Kidney (tissue), 14 donors: ENCODE results near the gene GPC5. TPM values are rescaled to one million over a fixed set of nuclear protein-coding genes. Genes with fewer than 3 reads are reported as not detected.

Experiments used
- DNase-seq, 5 donors: peaks; one replicate each; pipeline ENCODE4 v3.0.0-alpha.2; 2013 to 2020
- FAIRE-seq: peaks from 2 replicates; lab custom pipeline; 2012; peaks lifted over from hg19 to GRCh38; lab: Jason Lieb, UNC
- H3K27ac ChIP-seq, 2 donors: one replicate each; pipeline ENCODE4 v1.7.0; 2013; ENCODE audit warnings: low read depth in 2 of 2, low read length in 2 of 2, inconsistent platforms in 1 of 2
- H3K27me3 ChIP-seq: one replicate; pipeline ENCODE4 v1.7.1; 2013; ENCODE audit warnings: low read length, inconsistent platforms; ENCODE audit not compliant: control insufficient read depth, insufficient read depth
- H3K36me3 ChIP-seq, 3 donors: one replicate each; pipeline versions ENCODE4 v1.7.0 to v1.7.1; 2013; ENCODE audit warnings: low read length in 3 of 3, control low read depth in 1 of 3, inconsistent platforms in 1 of 3; ENCODE audit not compliant: insufficient read depth in 3 of 3, control insufficient read depth in 2 of 3
- H3K4me1 ChIP-seq, 3 donors: one replicate each; pipeline versions ENCODE4 v1.7.0 to v1.7.1; 2013; ENCODE audit warnings: low read length in 3 of 3, inconsistent platforms in 1 of 3, low read depth in 1 of 3; ENCODE audit not compliant: control insufficient read depth in 2 of 3, insufficient read depth in 2 of 3
- H3K4me3 ChIP-seq, 3 donors: one replicate each; pipeline versions ENCODE4 v1.7.0 to v1.8.1; 2013; ENCODE audit warnings: low read length in 3 of 3, control low read depth in 1 of 3, inconsistent platforms in 1 of 3
- H3K9ac ChIP-seq, 3 donors: one replicate each; pipeline versions ENCODE4 v1.7.0 to v1.7.1; 2013; ENCODE audit warnings: low read length in 3 of 3, control low read depth in 1 of 3, inconsistent platforms in 1 of 3
- H3K9me3 ChIP-seq, 3 donors: one replicate each; pipeline versions ENCODE4 v1.7.0 to v1.7.1; 2013; ENCODE audit warnings: low read length in 3 of 3, control low read depth in 1 of 3, inconsistent platforms in 1 of 3; ENCODE audit not compliant: control insufficient read depth in 2 of 3, insufficient read depth in 1 of 3
- intact Hi-C: fragments of 100-400 bp; cut with DNase I; formaldehyde crosslinking; loops from one replicate; pipeline ENCODE4 v1.11.1; 2022
- polyA plus RNA-seq: library from polyadenylated mRNA; stranded (reverse); fragments of 350-450 nt; fragmentation: Illumina TruSeq; extraction: RNeasy Lipid Tissue Mini Kit (QIAGEN cat#74804); gene quantifications from one replicate; pipeline ENCODE4 v1.2.3, GENCODE V29; 2014; ENCODE audit warnings: low read depth, low replicate concordance; ENCODE audit not compliant: insufficient read depth
- total RNA-seq: library from RNA; stranded (reverse); fragmentation: NEBNext Ultra II Directional; extraction: Animal tissue kit (Norgen Biotek cat#: 25700); gene quantifications from one replicate; pipeline ENCODE4 v1.2.1, GENCODE V29; 2021
- TF ChIP-seq, protein P1 (sequence below): IDR thresholded peaks from 3 replicates; pipeline ENCODE4 v1.5.1; 2012; ENCODE audit warnings: mild to moderate bottlenecking, moderate library complexity, borderline replicate concordance; ENCODE audit not compliant: insufficient read depth; ENCODE audit errors: extremely low read depth
- donor health status: control.
- donor health status: control.
- donor health status: control.
- donor health status: control.
- donor health status: control.
- donor health status: DM: yes; HTN: yes; CAD: no.
- donor health status: Normal renal cell carcinoma (clear cell type).

Gene GPC5
- total and polyA plus RNA-seq, 2 donors from 2014 or later, result 0.47 to 6.8 TPM

DNA sequence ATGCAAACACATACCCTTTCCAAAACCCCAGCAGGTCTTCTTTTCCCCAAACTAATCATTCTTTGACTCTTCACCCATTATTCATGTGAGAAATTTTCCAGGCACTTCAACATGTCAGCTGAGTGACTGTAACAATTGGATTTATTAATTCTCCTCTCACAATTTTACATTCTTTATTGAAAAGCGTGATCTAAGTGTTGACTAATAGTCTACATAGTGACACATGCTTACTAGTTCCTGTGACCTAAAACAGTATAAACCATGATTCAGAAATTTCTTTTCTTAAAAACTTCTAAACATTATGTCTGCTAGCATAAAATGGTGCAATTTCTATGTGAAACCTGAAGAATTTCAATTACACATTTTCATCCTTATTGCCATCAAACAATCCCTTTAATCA is 532.3 kb downstream of the GPC5 start:
- Histone ChIP-seq H3K36me3 (no peaks in the 10 kb centered on the region), H3K9me3 (no peaks in the 10 kb centered on the region), H3K4me1 (no peaks in the 10 kb centered on the region), H3K4me3 (no peak overlapping the region), H3K9ac (no peak overlapping the region), H3K27me3 (no peaks in the 10 kb centered on the region), H3K27ac (no peak overlapping the region)
- no peak for FAIRE-seq
- no peak for DNase-seq
- TF ChIP-seq, protein P1, sequence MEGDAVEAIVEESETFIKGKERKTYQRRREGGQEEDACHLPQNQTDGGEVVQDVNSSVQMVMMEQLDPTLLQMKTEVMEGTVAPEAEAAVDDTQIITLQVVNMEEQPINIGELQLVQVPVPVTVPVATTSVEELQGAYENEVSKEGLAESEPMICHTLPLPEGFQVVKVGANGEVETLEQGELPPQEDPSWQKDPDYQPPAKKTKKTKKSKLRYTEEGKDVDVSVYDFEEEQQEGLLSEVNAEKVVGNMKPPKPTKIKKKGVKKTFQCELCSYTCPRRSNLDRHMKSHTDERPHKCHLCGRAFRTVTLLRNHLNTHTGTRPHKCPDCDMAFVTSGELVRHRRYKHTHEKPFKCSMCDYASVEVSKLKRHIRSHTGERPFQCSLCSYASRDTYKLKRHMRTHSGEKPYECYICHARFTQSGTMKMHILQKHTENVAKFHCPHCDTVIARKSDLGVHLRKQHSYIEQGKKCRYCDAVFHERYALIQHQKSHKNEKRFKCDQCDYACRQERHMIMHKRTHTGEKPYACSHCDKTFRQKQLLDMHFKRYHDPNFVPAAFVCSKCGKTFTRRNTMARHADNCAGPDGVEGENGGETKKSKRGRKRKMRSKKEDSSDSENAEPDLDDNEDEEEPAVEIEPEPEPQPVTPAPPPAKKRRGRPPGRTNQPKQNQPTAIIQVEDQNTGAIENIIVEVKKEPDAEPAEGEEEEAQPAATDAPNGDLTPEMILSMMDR, result no peak
- intact Hi-C loops, result no loop called here

DNA sequence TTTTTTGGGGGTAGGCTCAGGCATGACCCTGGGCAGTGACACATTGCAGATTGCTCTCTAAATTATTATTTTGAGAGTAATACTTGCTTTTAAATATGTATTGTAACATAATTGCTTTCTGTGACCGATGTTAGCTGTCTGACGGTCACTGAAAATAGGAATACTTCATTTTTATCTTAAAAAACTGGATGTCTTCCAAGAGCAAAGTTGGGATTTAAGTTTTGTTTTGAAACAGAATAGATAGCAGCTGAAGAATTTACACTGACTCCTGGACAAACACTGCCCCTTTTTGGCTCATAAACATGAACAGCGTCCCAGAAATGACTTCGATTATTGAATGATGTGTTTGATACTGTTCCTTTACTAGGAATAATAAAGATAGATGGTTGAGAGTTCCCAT is 535.9 kb downstream of the GPC5 start:
- FAIRE-seq, result no peak
- Histone ChIP-seq H3K27me3 (no peaks in the 10 kb centered on the region), H3K36me3 (no peaks in the 10 kb centered on the region), H3K9ac (no peak overlapping the region), H3K9me3 (no peaks in the 10 kb centered on the region), H3K4me1 (no peaks in the 10 kb centered on the region), H3K4me3 (no peak overlapping the region), H3K27ac (no peak overlapping the region)
- DNase-seq, result peak in 2 of 5 donors; percentile 9 to 22
- TF ChIP-seq, protein P1, result no peak
- intact Hi-C loops, result no loop called here

DNA sequence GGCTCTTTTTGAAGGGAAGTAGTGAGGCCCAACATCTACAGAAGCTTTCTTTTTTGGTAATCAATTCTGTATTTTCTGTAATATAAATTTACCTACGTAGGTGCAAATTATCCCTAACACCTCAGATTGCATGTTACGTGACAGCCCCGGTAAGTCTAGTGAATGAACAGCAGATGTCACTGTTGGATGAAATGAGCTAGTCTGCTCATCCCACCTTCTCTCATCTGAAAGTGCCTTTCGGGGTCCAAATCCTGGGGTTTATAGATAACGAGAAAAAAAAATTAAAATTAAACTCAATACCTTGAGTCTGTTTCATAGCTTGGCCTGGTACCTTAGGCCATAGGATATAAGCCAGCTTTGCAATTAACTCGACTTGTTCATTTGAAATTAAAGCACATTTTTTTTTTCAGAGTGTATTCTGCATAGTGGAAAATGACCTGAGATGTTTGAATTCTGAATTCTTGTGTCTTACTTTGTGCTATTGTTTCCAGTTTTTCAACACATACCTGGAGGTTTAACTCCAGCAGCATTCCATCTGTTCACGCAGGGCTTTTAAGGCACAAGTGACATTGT is 548.2 kb downstream of the GPC5 start:
- no peaks in the 10 kb centered on the region for H3K4me1 ChIP-seq
- no peaks in the 10 kb centered on the region for H3K9me3 ChIP-seq
- H3K27me3 ChIP-seq, result no peaks in the 10 kb centered on the region
- DNase-seq (peak in 3 of 5 donors; percentile 24 to 65 (median 48)), FAIRE-seq (no peak)
- H3K27ac ChIP-seq, result no peak overlapping the region
- TF ChIP-seq, protein P1, result peak; percentile 41
- H3K36me3 ChIP-seq, result no peaks in the 10 kb centered on the region
- H3K4me3 ChIP-seq, result no peak overlapping the region
- no peak overlapping the region for H3K9ac ChIP-seq
- intact Hi-C loops, result no loop called here

DNA sequence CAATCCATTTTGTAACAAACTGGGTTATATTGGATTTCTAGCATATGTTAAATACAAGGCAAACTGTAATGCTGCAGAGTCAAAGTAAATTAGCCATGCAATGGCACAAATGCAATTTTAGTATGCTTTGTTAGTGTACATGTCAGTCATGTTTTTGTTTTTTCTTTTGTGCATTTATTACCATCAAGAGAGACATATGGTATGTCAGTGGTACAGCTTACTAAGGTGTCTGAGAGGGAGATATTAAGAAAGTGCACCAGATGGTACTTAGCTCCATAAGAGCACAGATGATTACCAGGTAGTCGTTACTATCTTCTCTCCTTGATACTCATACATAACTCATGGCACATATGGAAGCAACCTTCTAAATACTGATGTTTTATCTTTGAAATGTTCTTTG is 550.3 kb downstream of the GPC5 start:
- H3K27ac ChIP-seq, result no peak overlapping the region
- H3K4me1 ChIP-seq, result no peaks in the 10 kb centered on the region
- no peaks in the 10 kb centered on the region for H3K36me3 ChIP-seq
- intact Hi-C loops, result no loop called here
- H3K27me3 ChIP-seq, result no peaks in the 10 kb centered on the region
- no peak overlapping the region for H3K9ac ChIP-seq
- TF ChIP-seq, protein P1, result no peak
- no peak for DNase-seq
- no peaks in the 10 kb centered on the region for H3K9me3 ChIP-seq
- no peak for FAIRE-seq
- no peak overlapping the region for H3K4me3 ChIP-seq
